NCI-H748 (cell line): ENCODE data around the gene ZBTB45.

Source experiments
- DNase-seq: peaks from one replicate; lab custom pipeline; 2025; ENCODE audit not compliant: unreplicated experiment; lab: John Stamatoyannopoulos, UW

ZBTB45 gene

DNA sequence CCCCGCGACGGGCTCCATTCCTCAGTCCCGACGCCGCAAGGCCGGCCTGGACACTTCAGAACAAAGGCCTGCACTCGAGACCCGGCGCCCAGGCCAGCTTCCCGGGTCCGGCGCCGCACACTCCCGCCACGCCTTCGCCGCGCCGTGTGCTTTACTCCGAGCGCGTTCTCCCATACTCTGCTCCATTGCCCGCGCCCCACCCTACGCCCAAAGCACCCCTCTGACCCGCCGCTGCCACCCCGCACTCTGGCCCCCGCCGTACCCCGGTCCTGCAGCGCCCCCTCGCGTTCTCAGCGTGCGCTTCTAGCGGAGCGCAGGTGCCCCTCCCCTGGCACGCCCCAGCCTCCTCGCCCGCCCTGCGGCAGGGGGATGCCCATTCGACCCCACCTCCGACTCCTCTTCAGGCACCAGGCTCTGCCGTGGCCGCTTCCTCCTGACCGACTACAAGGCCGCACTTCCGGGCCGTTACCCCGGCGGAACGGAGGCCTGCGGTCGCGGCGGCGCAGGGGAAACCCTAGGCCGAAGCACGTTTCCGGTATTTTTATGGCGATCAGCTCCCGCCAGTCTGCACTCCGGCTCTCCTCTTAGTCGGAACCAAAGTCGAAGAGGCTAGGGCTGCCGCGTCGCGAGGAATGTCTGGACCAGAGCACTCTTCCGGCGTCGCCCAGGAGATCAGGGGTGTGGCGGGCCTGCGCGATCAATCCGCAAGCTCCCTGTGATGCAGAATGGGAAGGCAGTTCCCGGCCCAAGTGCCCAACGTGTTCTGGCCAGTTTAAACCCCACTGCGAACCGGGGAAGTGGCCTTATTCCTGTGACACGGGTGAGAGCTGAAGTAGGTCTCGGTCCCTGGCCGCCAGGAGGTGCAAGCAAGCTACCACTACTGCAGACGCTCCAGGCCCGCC lies at the start of gene ZBTB45:
ZBTB45 (minus strand) TSS at position 456 of the 902 bp plus-strand sequence. CDS start 2,137 bp downstream, outside the sequence.
- peak; percentile 99 for DNase-seq

- no peak for DNase-seq
Measured at GRCh38 chr19:58568453-58569130, 49.0 kb upstream of the ZBTB45 start.

DNA sequence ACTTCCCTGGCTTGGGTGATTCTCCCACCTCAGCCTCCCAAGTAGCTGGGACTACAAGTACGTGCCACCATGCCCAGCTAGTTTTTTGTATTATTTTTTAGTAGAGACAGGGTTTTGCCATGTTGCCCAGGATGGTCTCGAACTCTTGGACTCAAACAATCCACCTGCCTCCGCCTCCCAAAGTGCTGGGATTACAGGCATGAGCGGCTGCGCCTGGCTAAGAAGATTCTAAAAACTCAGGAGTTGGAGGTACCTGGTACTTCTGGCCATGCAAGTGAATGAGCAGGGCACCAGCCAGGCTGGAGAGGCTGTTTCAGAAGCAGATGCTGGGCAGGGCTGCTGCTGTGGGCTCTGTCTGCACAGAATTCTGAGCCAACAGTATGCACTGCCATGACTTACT lies 47.4 kb upstream of the ZBTB45 start:
- DNase-seq, result no peak

- DNase-seq, result no peak
Measured at GRCh38 chr19:58563823-58564222, 44.2 kb upstream of the ZBTB45 start.

DNA sequence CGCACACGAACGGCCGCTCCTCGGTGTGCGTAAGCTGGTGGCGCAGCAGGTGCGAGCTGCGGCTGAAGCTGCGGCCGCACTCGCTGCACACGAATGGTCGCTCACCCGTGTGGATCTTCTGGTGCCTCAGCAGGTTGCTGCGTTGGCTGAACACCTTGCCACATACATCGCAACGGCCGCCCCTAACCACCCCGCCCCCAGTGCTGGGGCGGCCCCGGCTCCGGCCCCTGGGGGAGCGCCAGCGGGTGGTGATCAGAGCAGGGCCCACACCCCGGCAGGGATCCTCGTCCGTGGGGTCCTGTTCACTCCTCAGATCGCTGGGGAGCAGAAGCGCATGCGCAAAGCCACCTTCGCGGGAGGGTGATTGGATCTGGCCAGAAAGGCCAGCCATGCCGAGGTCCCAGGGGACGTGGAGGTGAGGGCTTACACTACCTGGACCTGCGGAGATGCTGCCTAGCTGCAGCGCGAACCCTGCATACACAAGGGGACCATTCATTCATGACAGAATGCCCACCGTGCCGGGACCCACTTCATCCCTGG lies 43.5 kb upstream of the ZBTB45 start:
- DNase-seq, result no peak

GRCh38 chr19:58562122-58563033 lies 42.8 kb upstream of the ZBTB45 start:
- no peak for DNase-seq

DNA sequence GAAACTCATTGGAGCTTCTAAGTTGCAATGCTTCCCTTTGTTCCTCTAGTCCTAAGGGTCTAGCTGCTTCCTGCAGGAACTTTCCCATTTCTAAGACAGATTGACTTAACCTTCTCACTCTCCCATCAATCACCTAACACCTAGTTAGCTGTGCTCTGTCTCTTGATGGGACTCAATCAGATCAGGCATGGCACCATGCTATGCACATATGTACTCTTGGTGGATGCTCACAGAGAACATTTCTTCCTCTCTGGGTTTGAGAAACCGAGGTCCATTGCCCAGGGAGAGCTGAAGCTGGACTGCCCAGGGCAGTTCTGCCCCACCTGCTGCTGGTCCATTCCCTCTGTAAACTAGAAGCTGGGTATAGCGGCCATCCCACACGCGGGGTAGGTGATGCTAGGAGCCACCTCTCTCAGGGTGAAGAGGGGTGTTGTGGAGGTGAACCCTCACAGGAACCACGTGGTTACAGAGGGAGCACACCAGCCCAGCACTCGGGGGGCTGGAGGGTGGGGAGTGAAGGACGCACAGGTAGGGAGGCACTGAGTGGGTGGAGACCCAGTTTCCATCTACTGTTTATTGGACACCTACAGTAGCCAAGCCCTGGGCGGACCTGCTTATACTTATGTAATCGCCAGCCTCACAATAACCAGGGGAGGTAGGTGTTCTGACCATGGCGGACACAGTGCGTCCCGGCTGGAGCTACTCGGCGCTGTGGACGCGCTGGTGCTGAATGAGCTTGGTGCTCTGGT lies 41.9 kb upstream of the ZBTB45 start:
- no peak for DNase-seq

DNA sequence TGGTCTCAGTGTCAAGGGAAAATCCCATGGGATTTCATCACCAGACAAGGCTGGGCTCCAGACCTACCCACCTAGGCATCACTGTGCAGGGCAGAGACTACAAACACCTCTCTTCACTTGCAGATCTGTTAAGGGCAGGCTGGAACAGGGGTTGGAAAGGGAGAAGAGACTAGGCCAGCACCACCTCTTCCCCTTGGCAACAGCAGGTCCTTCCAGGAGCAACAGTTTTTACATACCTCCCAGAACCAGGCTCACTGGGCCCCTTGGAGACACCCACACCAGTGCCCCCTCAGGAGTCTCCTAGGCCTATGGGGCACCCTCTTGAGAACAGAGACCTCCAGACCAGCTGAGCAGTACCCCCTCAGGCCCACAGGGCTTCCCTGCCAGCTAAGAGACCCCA lies 41.3 kb upstream of the ZBTB45 start:
- DNase-seq, result no peak

DNA sequence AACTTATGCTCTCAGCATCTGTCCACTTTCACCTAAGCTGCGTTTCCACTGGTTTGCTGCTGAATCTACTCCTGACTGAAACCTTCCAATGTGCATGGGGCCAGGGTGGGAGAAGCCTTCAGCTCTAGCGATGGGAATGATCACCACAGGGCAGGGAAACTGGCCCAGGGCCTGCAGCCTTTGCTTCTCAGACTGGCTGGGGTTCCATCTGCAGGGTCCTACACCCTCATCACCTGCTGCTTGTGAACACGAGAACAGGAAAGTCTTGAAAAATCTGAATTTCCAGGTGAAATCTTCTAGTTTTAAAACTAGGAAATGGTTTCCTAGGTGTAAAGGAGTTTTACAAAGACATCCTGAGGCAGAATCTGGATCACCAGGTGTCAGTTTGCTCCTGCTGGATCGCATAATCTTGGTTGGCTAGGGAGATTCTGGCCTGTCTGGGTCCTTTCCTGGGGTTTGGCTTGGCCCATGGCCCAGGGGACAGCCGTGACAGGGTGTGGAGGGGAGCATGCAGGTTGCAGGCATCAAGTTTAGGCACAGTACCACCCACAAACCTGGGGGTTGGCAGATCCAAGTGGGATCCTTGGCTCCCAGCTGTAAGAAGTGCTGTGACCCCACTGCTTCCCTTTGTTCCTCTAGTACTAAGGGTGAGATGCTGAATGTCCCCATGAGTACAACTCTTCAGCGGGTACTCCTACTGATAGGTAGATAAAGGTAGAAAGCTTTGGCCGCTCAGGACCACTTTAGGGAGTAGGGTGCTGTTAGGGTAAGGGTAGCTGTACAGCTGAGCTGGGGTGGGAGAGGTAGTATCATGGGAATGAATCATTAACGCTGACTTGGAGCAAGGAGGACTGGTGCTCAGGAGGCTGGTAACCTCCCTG lies 40.6 kb upstream of the ZBTB45 start:
- DNase-seq, result no peak

GRCh38 chr19:58559275-58560006 lies 39.8 kb upstream of the ZBTB45 start:
- DNase-seq, result no peak

- no peak for DNase-seq
Measured at GRCh38 chr19:58558623-58559274, 39.1 kb upstream of the ZBTB45 start.

- no peak for DNase-seq
Measured at GRCh38 chr19:58558066-58558622, 38.5 kb upstream of the ZBTB45 start, which contains the start of gene UBE2M. UBE2M (minus strand) TSS chr19:58558611; CDS start chr19:58558381, 230 bp downstream.

- DNase-seq, result no peak
Measured at GRCh38 chr19:58557221-58558065, 37.8 kb upstream of the ZBTB45 start.

GRCh38 chr19:58556622-58557220 lies 37.1 kb upstream of the ZBTB45 start:
- DNase-seq, result no peak

GRCh38 chr19:58555920-58556621 lies 36.5 kb upstream of the ZBTB45 start:
- no peak for DNase-seq
